ENCODE results near the gene ZFP36L2.

ZFP36L2 gene

DNA sequence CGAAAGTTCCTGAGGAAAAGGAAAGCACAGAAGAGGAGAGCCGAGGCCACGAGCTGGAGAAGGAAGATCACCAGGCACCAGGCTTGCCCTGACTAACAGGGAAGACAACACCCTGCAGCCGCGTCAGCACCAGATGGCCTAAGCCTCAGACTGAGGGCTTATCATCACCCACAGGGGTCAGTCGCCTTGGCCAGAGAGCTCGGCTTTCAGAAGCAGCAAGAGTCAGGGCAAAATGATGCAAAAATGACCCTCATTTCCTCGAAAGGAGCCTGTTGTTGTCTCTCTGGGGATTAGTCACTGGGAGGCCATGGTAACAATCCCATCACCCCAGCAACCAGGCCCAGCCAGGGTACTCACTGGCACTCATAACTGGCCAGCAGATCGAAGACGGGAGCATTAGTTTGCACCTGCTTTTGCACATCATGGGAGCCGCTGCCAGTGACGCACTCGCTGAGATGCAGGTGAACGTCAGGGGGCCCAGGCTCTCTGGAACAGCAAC is 42.7 kb upstream of the ZFP36L2 start:
- DNase-seq (ENCODE audit: low spot score), result no peak
- TF ChIP-seq, protein P1, sequence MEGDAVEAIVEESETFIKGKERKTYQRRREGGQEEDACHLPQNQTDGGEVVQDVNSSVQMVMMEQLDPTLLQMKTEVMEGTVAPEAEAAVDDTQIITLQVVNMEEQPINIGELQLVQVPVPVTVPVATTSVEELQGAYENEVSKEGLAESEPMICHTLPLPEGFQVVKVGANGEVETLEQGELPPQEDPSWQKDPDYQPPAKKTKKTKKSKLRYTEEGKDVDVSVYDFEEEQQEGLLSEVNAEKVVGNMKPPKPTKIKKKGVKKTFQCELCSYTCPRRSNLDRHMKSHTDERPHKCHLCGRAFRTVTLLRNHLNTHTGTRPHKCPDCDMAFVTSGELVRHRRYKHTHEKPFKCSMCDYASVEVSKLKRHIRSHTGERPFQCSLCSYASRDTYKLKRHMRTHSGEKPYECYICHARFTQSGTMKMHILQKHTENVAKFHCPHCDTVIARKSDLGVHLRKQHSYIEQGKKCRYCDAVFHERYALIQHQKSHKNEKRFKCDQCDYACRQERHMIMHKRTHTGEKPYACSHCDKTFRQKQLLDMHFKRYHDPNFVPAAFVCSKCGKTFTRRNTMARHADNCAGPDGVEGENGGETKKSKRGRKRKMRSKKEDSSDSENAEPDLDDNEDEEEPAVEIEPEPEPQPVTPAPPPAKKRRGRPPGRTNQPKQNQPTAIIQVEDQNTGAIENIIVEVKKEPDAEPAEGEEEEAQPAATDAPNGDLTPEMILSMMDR (IDR thresholded peaks at IDR 0.05; ENCODE audit: extremely low read depth, missing control alignments), result no peak

DNA sequence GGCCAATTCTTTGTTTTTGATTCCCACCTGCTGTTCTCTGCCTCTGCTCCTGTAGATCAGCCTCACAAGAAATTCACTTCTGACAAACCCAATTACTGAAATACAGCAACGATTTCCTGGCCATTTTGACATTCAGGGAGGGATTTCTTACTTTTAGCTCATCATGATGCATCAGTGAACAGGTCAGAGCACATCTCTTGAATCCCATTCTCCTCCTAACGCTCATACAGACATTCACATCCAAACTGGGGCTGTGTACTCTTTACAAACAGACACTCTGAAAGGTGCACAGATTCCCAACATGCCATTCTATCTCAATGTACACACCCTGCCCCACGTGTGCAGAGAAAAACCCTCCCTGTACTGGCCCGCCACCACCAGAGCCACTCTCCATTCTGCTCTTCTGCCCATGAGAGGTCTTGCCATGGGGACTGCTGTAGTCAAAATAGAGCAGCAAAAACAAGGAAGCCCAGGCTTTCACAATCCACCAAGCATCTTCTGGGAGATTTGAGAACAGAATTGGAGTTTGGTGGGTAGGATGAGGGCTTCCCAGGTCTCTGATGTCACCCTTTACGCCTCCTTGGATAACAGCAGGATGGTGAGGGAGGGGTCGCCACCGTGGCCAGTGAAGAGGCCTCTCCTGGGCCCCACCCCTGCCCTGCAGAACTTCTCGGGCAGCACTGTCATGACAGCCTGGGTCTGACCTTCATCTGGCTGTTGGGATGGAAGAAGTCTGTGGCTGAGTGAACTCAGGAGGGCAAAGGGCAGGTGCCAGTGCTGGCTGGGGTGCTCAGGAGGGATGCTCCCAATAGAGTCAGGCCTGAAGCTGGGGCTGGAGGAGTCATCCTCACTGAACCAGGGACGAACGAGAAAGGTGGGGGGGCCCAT is 41.9 kb upstream of the ZFP36L2 start:
- TF ChIP-seq, protein P1 (IDR thresholded peaks at IDR 0.05; ENCODE audit: extremely low read depth, missing control alignments), result no peak
- no peak for DNase-seq (ENCODE audit: low spot score)

DNA sequence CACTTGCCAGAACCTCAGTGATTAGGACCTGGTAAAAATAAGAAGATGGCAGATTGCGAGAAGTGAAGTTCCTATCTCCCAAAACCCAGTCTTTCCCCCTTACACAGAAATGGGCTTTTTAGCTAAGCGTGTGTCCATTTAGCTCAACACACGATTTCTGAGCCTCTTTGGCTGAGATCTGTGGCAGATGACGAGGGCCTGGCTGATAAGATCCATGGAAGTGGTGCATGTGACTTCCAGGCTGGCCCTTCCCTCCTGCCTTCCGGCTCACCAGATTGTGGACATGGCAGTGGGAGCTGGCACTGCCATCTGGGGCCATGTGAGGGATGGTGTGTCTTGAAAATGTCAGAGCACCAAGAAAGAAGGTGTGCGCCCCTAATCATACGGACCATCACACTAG is 41.0 kb upstream of the ZFP36L2 start:
- TF ChIP-seq, protein P1 (IDR thresholded peaks at IDR 0.05; ENCODE audit: extremely low read depth, missing control alignments), result no peak
- DNase-seq (ENCODE audit: low spot score), result no peak

DNA sequence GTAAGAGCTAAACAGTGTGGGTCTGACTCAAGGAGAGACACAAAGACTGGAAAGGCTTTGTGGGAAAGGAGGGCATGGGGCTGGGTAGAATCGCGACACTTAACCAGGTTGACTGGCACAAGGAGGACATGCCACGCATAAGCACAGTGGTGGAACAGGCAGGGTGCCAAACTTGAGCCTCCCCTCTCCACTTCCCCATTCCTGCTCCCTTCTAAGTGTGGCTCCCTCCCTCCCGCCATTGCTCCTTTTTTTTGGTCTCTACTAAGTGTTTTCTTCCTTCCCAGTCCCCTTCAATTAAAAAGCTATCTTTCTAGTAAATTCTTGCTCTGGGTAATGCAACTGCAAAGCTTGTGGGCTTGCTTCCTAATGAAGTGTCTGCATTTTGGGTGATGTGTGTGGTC is 40.3 kb upstream of the ZFP36L2 start:
- TF ChIP-seq, protein P1 (IDR thresholded peaks at IDR 0.05; ENCODE audit: extremely low read depth, missing control alignments), result no peak
- DNase-seq (ENCODE audit: low spot score), result no peak

DNA sequence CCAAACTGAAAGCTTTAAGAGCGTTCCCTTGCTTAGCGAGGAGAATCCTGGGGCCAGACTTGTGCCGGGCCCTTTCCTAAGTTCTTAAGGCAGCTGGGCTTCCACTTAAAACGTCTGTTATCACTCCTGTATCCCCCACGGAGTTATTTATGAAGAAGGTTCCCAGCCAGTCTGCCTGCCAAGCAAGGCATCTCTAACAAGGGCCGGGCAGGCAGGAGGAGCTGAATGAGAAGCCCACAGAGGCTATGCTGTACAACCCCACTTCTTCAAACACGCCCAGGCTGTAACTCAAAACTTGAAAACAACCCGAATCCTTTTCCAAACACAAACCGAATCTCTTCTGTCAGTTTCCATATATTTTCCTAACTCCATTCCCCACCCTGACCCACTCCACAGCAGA is 39.0 kb upstream of the ZFP36L2 start:
- DNase-seq (ENCODE audit: low spot score), result no peak

DNA sequence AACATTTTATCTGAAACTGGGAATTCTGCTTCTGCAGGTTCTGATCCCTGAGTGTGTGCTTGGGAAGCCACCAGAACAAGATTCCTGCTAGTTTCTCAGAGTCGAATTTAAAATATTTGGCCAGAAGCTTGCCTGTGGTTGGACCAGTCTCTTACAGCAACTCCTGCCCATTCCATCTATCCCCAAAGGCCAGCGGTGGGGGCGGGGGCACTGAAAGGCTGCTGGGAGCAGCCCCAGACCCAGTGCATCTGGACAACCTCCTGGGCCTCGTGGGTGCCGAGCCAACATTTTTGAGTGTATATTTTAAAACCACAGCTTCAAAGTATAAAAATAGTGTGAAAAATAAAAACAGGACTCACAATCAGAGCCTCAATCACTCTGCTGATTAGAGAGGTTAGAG is 38.6 kb upstream of the ZFP36L2 start:
- TF ChIP-seq, protein P1 (IDR thresholded peaks at IDR 0.05; ENCODE audit: extremely low read depth, missing control alignments), result no peak

More for the DNA sequence above, 39.0 kb upstream of the ZFP36L2 start:
- TF ChIP-seq, protein P1 (IDR thresholded peaks at IDR 0.05; ENCODE audit: extremely low read depth, missing control alignments), result no peak

DNA sequence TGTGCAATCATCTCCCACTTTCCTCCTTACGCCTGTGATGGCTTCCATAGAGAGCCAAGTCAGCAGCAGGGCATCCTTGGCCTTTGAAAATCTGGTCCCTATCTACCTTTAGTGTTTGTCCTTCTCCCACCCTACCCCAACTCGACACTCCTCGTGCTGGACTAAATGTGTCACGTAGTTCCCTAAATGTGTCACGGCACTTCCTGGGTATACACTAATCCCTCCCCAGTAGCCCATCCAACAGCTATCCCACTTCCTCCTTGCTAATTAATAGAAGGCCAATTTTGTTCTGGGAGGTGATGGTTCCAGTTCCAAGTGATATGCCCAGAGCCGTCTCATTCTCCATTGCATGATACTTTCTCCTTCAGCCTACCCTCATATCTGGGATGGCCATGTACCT is 36.5 kb upstream of the ZFP36L2 start:
- TF ChIP-seq, protein P1 (IDR thresholded peaks at IDR 0.05; ENCODE audit: extremely low read depth, missing control alignments), result no peak
- DNase-seq (ENCODE audit: low spot score), result no peak

More for the DNA sequence above, 38.6 kb upstream of the ZFP36L2 start:
- DNase-seq (ENCODE audit: low spot score), result no peak

Data from GM20000 (cell line).